HG02852 (cell line): ENCODE measurements around the gene RUVBL2.

Experiments used
- ATAC-seq: cut with Tn5 transposase; IDR thresholded peaks from one replicate; pipeline ENCODE4 v1.9.1; 2021; ENCODE audit warnings: mild to moderate bottlenecking, moderate library complexity; ENCODE audit not compliant: unreplicated experiment

The RUVBL2 gene

GRCh38 chr19:48993175-48994034 is at the start of gene RUVBL2, which contains the start of gene GYS1:
TSS of gene RUVBL2 (plus strand) at chr19:48993887. CDS start at chr19:48993912, 25 bp downstream.
TSS of gene GYS1 (minus strand) at chr19:48993309. CDS start at chr19:48993112, 197 bp downstream.
- peak; percentile 85 for ATAC-seq

- ATAC-seq: no peak
Observed at GRCh38 chr19:48945415-48945814, 48.3 kb upstream of the RUVBL2 start.

- no peak for ATAC-seq
Observed at GRCh38 chr19:48945817-48946216, 47.9 kb upstream of the RUVBL2 start.

- no peak for ATAC-seq
Observed at GRCh38 chr19:48946463-48947257, 47.0 kb upstream of the RUVBL2 start.

GRCh38 chr19:48947258-48947542 is 46.5 kb upstream of the RUVBL2 start:
- no peak for ATAC-seq

GRCh38 chr19:48950159-48950558 is 43.5 kb upstream of the RUVBL2 start:
- ATAC-seq: no peak

- ATAC-seq: no peak
Observed at GRCh38 chr19:48950830-48951519, 42.7 kb upstream of the RUVBL2 start.

GRCh38 chr19:48953141-48953540 is 40.5 kb upstream of the RUVBL2 start:
- no peak for ATAC-seq

GRCh38 chr19:48953990-48954594 is 39.6 kb upstream of the RUVBL2 start:
- no peak for ATAC-seq

- ATAC-seq: peak; percentile 65
Observed at GRCh38 chr19:48954595-48955307, 38.9 kb upstream of the RUVBL2 start, which contains the start of gene BAX. TSS of gene BAX (plus strand) at chr19:48954875. CDS start at chr19:48954929, 54 bp downstream.

- no peak for ATAC-seq
Observed at GRCh38 chr19:48955308-48955958, 38.3 kb upstream of the RUVBL2 start.

GRCh38 chr19:48958006-48958405 is 35.7 kb upstream of the RUVBL2 start:
- no peak for ATAC-seq

GRCh38 chr19:48959341-48960239 is 34.1 kb upstream of the RUVBL2 start:
- no peak for ATAC-seq

- ATAC-seq: no peak
Observed at GRCh38 chr19:48961051-48961649, 32.5 kb upstream of the RUVBL2 start.

- no peak for ATAC-seq
Observed at GRCh38 chr19:48961673-48962028, 32.0 kb upstream of the RUVBL2 start.

GRCh38 chr19:48962029-48962848 is 31.4 kb upstream of the RUVBL2 start:
- peak; percentile 35 for ATAC-seq

- no peak for ATAC-seq
Observed at GRCh38 chr19:48962849-48963165, 30.9 kb upstream of the RUVBL2 start.
